Esophagus squamous epithelium (tissue), 5 donors: Measurements from ENCODE around the gene ANKS1A. TPM values are rescaled to one million over a fixed set of nuclear protein-coding genes. Genes with fewer than 3 reads are reported as not detected.
A peak's percentile ranks its signal among the peaks of the same experiment; 100 is the strongest.
"Not testable (repeated sequence)": the region's sequence is repeated elsewhere in the genome, so short reads cannot be mapped to it uniquely, and the experiment has no call there.

Experiments
- DNase-seq: peaks from one replicate; lab custom pipeline; 2025; lab: John Stamatoyannopoulos, UW
- H3K27ac ChIP-seq, 4 donors: fragments of 200-600 bp; sonication (generic); one replicate each; pipeline ENCODE4 v1.5.1; 2016 to 2019; ENCODE audit warnings: mild to moderate bottlenecking in 1 of 4
- H3K27me3 ChIP-seq, 4 donors: fragments of 200-600 bp; sonication (generic); 1 replicate in 3 of 4; 2 replicates in 1 of 4; pipeline versions ENCODE4 v1.5.1 to v1.6.0; 2017 to 2021; ENCODE audit warnings: antibody characterized with exemption in 1 of 4
- H3K36me3 ChIP-seq, 3 donors: fragments of 200-600 bp; sonication (generic); one replicate each; pipeline ENCODE4 v1.5.1; 2016 to 2019
- H3K4me1 ChIP-seq, 3 donors: fragments of 200-600 bp; sonication (generic); one replicate each; pipeline ENCODE4 v1.5.1; 2017 to 2019
- H3K4me3 ChIP-seq, 4 donors: fragments of 200-600 bp; sonication (generic); 1 replicate in 3 of 4; 2 replicates in 1 of 4; pipeline ENCODE4 v1.5.1; 2016 to 2019; ENCODE audit warnings: mild to moderate bottlenecking in 2 of 4, moderate library complexity in 1 of 4
- H3K9me3 ChIP-seq, 3 donors: fragments of 200-600 bp; sonication (generic); one replicate each; pipeline ENCODE4 v1.5.1; 2016 to 2019
- CTCF ChIP-seq, 6 experiments: fragments of 450-650 bp in 4 of 6; fragments of 200-600 bp in 2 of 6; sonication (generic) in 2 of 6; IDR thresholded peaks; one replicate each; pipeline ENCODE4 v1.5.1; 2016 to 2019; ENCODE audit warnings: antibody characterized with exemption in 6 of 6, mild to moderate bottlenecking in 4 of 6, moderate library complexity in 4 of 6
- POLR2A ChIP-seq, 4 donors: fragments of 450-650 bp; IDR thresholded peaks; one replicate each; pipeline ENCODE4 v1.6.1; 2017; ENCODE audit warnings: antibody characterized with exemption in 4 of 4, mild to moderate bottlenecking in 4 of 4, moderate library complexity in 3 of 4
- WGBS, 2 donors: methylation state at CpG; one replicate each; pipeline ENCODE4 v1.1.5; 2018; 5-methylcytosine and 5-hydroxymethylcytosine counted together
- intact Hi-C: fragments of 100-400 bp; cut with DNase I; formaldehyde crosslinking; loops from one replicate; pipeline ENCODE4 v1.15.0; 2022
- total RNA-seq, 4 donors: library from RNA; depleted of rRNA; stranded (reverse); fragments of >200 nt; gene quantifications; one replicate each; pipeline ENCODE4 v1.1.0, GENCODE V29; 2016
- donor health status: DM: yes; HTN: yes; CAD: no.

Gene ANKS1A, protein sequence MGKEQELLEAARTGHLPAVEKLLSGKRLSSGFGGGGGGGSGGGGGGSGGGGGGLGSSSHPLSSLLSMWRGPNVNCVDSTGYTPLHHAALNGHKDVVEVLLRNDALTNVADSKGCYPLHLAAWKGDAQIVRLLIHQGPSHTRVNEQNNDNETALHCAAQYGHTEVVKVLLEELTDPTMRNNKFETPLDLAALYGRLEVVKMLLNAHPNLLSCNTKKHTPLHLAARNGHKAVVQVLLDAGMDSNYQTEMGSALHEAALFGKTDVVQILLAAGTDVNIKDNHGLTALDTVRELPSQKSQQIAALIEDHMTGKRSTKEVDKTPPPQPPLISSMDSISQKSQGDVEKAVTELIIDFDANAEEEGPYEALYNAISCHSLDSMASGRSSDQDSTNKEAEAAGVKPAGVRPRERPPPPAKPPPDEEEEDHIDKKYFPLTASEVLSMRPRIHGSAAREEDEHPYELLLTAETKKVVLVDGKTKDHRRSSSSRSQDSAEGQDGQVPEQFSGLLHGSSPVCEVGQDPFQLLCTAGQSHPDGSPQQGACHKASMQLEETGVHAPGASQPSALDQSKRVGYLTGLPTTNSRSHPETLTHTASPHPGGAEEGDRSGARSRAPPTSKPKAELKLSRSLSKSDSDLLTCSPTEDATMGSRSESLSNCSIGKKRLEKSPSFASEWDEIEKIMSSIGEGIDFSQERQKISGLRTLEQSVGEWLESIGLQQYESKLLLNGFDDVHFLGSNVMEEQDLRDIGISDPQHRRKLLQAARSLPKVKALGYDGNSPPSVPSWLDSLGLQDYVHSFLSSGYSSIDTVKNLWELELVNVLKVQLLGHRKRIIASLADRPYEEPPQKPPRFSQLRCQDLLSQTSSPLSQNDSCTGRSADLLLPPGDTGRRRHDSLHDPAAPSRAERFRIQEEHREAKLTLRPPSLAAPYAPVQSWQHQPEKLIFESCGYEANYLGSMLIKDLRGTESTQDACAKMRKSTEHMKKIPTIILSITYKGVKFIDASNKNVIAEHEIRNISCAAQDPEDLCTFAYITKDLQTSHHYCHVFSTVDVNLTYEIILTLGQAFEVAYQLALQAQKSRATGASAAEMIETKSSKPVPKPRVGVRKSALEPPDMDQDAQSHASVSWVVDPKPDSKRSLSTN
- 10 to 100 TPM; 12.6 to 27.1 (median 17.5) TPM for total RNA-seq

- peaks cover 23 to 58% (median 25%) of the 10 kb centered on the region in 3 donors for H3K4me1 ChIP-seq
- H3K36me3 ChIP-seq = peaks cover 0 to 7% (median 0%) of the 10 kb centered on the region in 3 donors
- H3K4me3 ChIP-seq = peak within 1 kb of the TSS; percentile 63 to 97 (median 90)
- intact Hi-C loops = no loop called here
- WGBS, 2 donors = 0 to 4% methylated on average over 8 to 11 of the region's 60 CpGs
- DNase-seq = peak; percentile 8
- no peaks in the 10 kb centered on the region for H3K27me3 ChIP-seq
- peak within 1 kb of the TSS; percentile 92 to 96 (median 94) for H3K27ac ChIP-seq
- no peak for TF ChIP-seq CTCF (IDR thresholded peaks at IDR 0.05)
- peak in 3 of 4 donors; percentile 50 to 92 (median 79) for TF ChIP-seq POLR2A (IDR thresholded peaks at IDR 0.05)
- no peaks in the 10 kb centered on the region for H3K9me3 ChIP-seq
Observed at GRCh38 chr6:34888874-34889555, at the start of gene ANKS1A. ANKS1A (plus strand) TSS chr6:34889255; CDS start chr6:34889403, 148 bp downstream.

DNA sequence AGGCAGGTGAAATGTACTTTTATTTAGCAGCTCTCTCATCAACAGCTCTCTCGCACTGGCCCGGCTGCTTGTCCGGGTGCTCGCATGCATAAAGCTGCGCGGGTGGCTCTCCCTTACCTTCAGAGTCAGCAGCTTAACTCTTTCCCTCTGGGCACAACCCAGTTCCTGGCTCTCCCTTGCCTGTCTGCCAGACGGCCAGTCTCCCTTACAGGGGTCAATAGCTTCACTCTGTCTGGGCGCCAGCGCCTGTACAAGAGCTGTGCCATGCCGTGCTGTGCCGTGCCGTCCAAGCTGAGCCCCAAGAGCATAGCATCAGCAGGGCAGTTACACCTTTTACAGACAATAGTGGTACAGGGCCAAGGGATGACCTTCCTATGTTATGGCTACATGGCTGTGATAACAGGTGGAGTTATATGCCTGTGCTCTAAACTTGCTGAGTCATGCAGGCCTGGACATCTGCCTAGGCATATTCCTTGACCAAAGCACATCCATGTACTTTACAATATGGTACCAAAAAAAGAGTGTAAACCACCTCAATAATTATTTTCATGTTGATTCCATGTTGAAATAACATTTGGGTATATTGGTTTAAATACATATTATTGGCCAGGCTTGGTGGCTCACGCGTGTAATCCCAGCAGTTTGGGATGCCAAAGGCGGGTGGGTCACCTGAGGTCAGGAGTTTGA is 49.2 kb upstream of the ANKS1A start:
- TF ChIP-seq CTCF (IDR thresholded peaks at IDR 0.05) (no peak), POLR2A (IDR thresholded peaks at IDR 0.05) (no peak)

DNA sequence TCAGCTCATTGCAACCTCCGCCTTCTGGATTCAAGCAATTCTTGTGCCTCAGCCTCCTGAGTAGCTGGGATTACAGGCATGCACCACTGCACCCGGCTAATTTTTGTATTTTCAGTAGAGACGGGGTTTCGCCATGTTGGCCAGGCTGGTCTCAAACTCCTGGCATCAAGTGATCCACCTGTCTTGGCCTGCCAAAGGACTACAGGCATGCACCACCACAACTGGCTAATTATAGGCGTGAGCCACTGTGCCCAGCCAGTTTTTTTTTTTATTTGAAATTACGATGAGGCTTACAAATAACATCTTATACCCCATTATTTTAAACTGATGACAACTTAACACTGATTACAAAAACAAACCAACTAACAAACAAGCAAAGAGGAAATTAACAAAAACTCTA is 40.0 kb upstream of the ANKS1A start:
- H3K27me3 ChIP-seq, DNase-seq, H3K9me3 ChIP-seq, H3K4me3 ChIP-seq, H3K27ac ChIP-seq, intact Hi-C loops, H3K4me1 ChIP-seq: not testable (repeated sequence)
- 90 to 96% methylated on average over 6 of the region's 6 CpGs for WGBS, 2 donors
- peaks cover 0 to 43% (median 0%) of the 10 kb centered on the region in 3 donors for H3K36me3 ChIP-seq

More for the DNA sequence above, 49.2 kb upstream of the ANKS1A start:
- Histone ChIP-seq H3K27ac (no peak overlapping the region), H3K36me3 (peaks cover 0 to 85% (median 0%) of the 10 kb centered on the region in 3 donors), H3K9me3 (no peaks in the 10 kb centered on the region), H3K4me3 (no peak overlapping the region), H3K27me3 (no peaks in the 10 kb centered on the region), H3K4me1 (no peaks in the 10 kb centered on the region)
- WGBS, 2 donors = 94 to 98% methylated on average over 8 to 9 of the region's 15 CpGs
- intact Hi-C loops = no loop called here
- no peak for DNase-seq

- Histone ChIP-seq H3K4me3 (no peak overlapping the region), H3K27me3 (no peaks in the 10 kb centered on the region), H3K9me3 (no peaks in the 10 kb centered on the region), H3K27ac (no peak overlapping the region), H3K4me1 (no peaks in the 10 kb centered on the region), H3K36me3 (peaks cover 0 to 42% (median 4%) of the 10 kb centered on the region in 3 donors)
- TF ChIP-seq CTCF (IDR thresholded peaks at IDR 0.05) (no peak), POLR2A (IDR thresholded peaks at IDR 0.05) (no peak)
- intact Hi-C loops = no loop called here
- no peak for DNase-seq
- WGBS, 2 donors = no CpG with 5 or more reads among the region's 1 CpG
Observed at GRCh38 chr6:34851361-34851760, 37.7 kb upstream of the ANKS1A start.
